PC-3 (cell line): ENCODE measurements around the gene CNDP1.

Source experiments
- EZH2 ChIP-seq: fragments of 300-600 bp; sonication (generic); IDR thresholded peaks from one replicate; pipeline ENCODE4 v1.6.1; 2017; ENCODE audit warnings: antibody characterized with exemption, mild to moderate bottlenecking, low read length; ENCODE audit not compliant: unreplicated experiment
- EZH2phosphoT487 ChIP-seq: fragments of 300-600 bp; sonication (generic); IDR thresholded peaks from 2 replicates; pipeline ENCODE4 v1.6.1; 2018; ENCODE audit warnings: mild to moderate bottlenecking, antibody characterized with exemption, low read length, borderline replicate concordance
- TF ChIP-seq, protein P1 (sequence below): fragments of 300-600 bp; sonication (generic); conservative IDR thresholded peaks from 2 replicates; pipeline ENCODE4 v1.5.1; 2017; ENCODE audit warnings: antibody characterized with exemption, low read depth, mild to moderate bottlenecking, low read length

DNA sequence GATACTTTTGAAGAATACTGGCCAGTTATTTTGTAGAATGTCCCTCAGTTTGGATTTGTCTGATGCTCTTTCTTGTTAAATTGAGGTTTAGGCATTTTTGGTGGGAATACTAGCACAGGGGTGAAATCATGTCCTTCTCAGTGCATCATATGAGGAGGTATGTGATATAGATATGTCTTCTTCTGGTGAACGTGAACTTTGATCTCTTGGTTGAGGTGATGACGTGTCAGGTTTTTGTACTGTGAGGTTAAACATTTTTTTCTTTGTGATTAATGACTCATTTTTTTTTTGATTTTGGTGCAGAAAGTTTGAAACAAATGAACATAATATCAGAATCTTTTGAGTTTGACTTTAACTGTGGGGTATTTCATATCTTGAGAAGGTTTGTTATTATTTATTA lies 74.4 kb downstream of the CNDP1 start:
- TF ChIP-seq, protein P1, sequence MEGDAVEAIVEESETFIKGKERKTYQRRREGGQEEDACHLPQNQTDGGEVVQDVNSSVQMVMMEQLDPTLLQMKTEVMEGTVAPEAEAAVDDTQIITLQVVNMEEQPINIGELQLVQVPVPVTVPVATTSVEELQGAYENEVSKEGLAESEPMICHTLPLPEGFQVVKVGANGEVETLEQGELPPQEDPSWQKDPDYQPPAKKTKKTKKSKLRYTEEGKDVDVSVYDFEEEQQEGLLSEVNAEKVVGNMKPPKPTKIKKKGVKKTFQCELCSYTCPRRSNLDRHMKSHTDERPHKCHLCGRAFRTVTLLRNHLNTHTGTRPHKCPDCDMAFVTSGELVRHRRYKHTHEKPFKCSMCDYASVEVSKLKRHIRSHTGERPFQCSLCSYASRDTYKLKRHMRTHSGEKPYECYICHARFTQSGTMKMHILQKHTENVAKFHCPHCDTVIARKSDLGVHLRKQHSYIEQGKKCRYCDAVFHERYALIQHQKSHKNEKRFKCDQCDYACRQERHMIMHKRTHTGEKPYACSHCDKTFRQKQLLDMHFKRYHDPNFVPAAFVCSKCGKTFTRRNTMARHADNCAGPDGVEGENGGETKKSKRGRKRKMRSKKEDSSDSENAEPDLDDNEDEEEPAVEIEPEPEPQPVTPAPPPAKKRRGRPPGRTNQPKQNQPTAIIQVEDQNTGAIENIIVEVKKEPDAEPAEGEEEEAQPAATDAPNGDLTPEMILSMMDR, result no peak
- TF ChIP-seq EZH2 (no peak), EZH2phosphoT487 (no peak)
